Type B pancreatic cell (in vitro differentiated cells): Measurements from ENCODE around the gene ZNF438. TPM values are rescaled to one million over a fixed set of nuclear protein-coding genes. Genes with fewer than 3 reads are reported as not detected.

Source experiments
- DNase-seq: peaks from one replicate; pipeline ENCODE4 v3.0.0; 2021; ENCODE audit warnings: mixed read lengths; ENCODE audit not compliant: unreplicated experiment; ENCODE audit errors: extremely low spot score
- H3K27ac Mint-ChIP-seq: 2 replicates; pipeline ENCODE4 v1.8.0; 2021; ENCODE audit warnings: mild to moderate bottlenecking, mixed read lengths
- H3K27me3 Mint-ChIP-seq: 2 replicates; pipeline ENCODE4 v1.8.0; 2021; ENCODE audit warnings: mixed read lengths
- H3K36me3 Mint-ChIP-seq: 2 replicates; pipeline ENCODE4 v1.8.0; 2021; ENCODE audit warnings: mixed read lengths
- H3K4me1 Mint-ChIP-seq: one replicate; pipeline ENCODE4 v1.8.0; 2021; ENCODE audit warnings: mixed read lengths; ENCODE audit not compliant: unreplicated experiment
- H3K4me3 Mint-ChIP-seq: 2 replicates; pipeline ENCODE4 v1.8.0; 2021; ENCODE audit warnings: mild to moderate bottlenecking, mixed read lengths
- H3K9me3 Mint-ChIP-seq: 2 replicates; pipeline ENCODE4 v1.8.0; 2021; ENCODE audit warnings: mixed read lengths
- CTCF ChIP-seq: fragments of 200-600 bp; sonication (generic); conservative IDR thresholded peaks from 2 replicates; pipeline ENCODE4 v1.5.0; 2021; ENCODE audit warnings: antibody characterized with exemption, mild to moderate bottlenecking
- total RNA-seq: library from RNA; stranded (reverse); gene quantifications from 2 replicates; pipeline ENCODE4 v1.2.1, GENCODE V29; 2021; ENCODE audit warnings: low replicate concordance

ZNF438 gene
- total RNA-seq, 1 donor from 2014 or later, result 3.7 TPM

GRCh38 chr10:31073996-31074721 is 42.5 kb upstream of the ZNF438 start:
- peaks cover 13% of the 10 kb centered on the region for H3K4me1 Mint-ChIP-seq
- peaks cover 7% of the 10 kb centered on the region for H3K27me3 Mint-ChIP-seq
- H3K9me3 Mint-ChIP-seq, result no peaks in the 10 kb centered on the region
- no peak for DNase-seq
- H3K4me3 Mint-ChIP-seq, result peak overlapping the region; percentile 15
- no peak overlapping the region for H3K27ac Mint-ChIP-seq
- no peaks in the 10 kb centered on the region for H3K36me3 Mint-ChIP-seq
- TF ChIP-seq CTCF, result no peak

- Mint-ChIP-seq H3K9me3 (no peaks in the 10 kb centered on the region), H3K36me3 (no peaks in the 10 kb centered on the region), H3K27me3 (peaks cover 8% of the 10 kb centered on the region), H3K4me1 (peaks cover 13% of the 10 kb centered on the region), H3K27ac (no peak overlapping the region), H3K4me3 (no peak overlapping the region)
- DNase-seq, result no peak
- TF ChIP-seq CTCF, result no peak
Observed at GRCh38 chr10:31073211-31073610, 41.5 kb upstream of the ZNF438 start.

- H3K4me3 Mint-ChIP-seq, result no peak overlapping the region
- H3K27ac Mint-ChIP-seq, result no peak overlapping the region
- no peak for DNase-seq
- H3K36me3 Mint-ChIP-seq, result no peaks in the 10 kb centered on the region
- H3K4me1 Mint-ChIP-seq, result peaks cover 13% of the 10 kb centered on the region
- H3K27me3 Mint-ChIP-seq, result peaks cover 10% of the 10 kb centered on the region
- H3K9me3 Mint-ChIP-seq, result no peaks in the 10 kb centered on the region
- no peak for TF ChIP-seq CTCF
Observed at GRCh38 chr10:31072451-31072850, 40.8 kb upstream of the ZNF438 start.

- no peaks in the 10 kb centered on the region for H3K36me3 Mint-ChIP-seq
- no peaks in the 10 kb centered on the region for H3K9me3 Mint-ChIP-seq
- no peak for TF ChIP-seq CTCF
- no peak overlapping the region for H3K4me3 Mint-ChIP-seq
- peaks cover 13% of the 10 kb centered on the region for H3K4me1 Mint-ChIP-seq
- peaks cover 7% of the 10 kb centered on the region for H3K27me3 Mint-ChIP-seq
- DNase-seq, result no peak
- no peak overlapping the region for H3K27ac Mint-ChIP-seq
Observed at GRCh38 chr10:31071232-31072005, 39.8 kb upstream of the ZNF438 start.

GRCh38 chr10:31070691-31071090 is 39.0 kb upstream of the ZNF438 start:
- Mint-ChIP-seq H3K4me3 (no peak overlapping the region), H3K4me1 (peaks cover 13% of the 10 kb centered on the region), H3K9me3 (no peaks in the 10 kb centered on the region), H3K27me3 (peaks cover 7% of the 10 kb centered on the region), H3K27ac (no peak overlapping the region), H3K36me3 (no peaks in the 10 kb centered on the region)
- DNase-seq, result no peak
- no peak for TF ChIP-seq CTCF
